GM12872 (cell line): ENCODE data around the gene RBM38.

Experiments used
- TF ChIP-seq, protein P1 (sequence below): IDR thresholded peaks from 3 replicates; pipeline ENCODE4 v1.5.1; 2011; ENCODE audit warnings: low read depth, mild to moderate bottlenecking, low read length, moderate library complexity; ENCODE audit not compliant: insufficient read depth

Gene RBM38

DNA sequence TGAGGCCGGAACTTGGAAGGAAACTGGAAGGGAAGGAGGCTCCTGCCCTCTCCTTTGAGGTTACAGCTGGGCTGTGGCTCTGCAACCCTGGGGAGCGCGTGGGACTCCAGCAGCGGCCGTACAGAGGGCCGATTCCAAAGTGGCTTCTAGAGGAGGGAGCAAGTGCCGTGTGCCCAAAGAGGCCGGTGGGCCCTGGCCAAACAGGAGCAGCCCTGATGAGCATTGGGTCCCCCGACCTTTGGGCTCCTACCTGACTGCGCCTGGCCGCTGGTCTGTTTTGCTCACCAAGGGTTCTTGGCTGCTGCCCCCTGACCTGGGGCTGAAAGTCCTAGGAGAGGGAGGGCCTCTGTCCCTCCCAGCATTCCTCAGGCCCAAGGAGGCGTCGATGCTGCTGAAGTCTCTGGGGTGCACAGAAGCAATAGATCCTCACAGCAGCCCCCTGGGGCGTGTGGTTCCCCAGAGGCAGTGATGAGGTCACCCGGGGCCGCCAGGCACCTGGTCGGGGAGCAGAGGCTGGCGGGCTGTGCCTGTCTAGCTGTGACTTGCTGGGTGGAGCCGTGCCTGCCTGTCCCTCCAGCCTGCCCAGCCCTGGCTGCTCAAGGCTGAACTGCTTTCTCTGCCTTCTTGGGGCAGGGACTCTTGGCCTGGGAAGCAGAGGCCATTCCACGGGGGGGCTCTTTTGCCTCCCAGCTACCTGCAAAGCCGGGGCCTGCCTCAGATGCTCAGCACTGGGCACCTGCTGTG is 9.8 kb downstream of the RBM38 start:
- TF ChIP-seq, protein P1, sequence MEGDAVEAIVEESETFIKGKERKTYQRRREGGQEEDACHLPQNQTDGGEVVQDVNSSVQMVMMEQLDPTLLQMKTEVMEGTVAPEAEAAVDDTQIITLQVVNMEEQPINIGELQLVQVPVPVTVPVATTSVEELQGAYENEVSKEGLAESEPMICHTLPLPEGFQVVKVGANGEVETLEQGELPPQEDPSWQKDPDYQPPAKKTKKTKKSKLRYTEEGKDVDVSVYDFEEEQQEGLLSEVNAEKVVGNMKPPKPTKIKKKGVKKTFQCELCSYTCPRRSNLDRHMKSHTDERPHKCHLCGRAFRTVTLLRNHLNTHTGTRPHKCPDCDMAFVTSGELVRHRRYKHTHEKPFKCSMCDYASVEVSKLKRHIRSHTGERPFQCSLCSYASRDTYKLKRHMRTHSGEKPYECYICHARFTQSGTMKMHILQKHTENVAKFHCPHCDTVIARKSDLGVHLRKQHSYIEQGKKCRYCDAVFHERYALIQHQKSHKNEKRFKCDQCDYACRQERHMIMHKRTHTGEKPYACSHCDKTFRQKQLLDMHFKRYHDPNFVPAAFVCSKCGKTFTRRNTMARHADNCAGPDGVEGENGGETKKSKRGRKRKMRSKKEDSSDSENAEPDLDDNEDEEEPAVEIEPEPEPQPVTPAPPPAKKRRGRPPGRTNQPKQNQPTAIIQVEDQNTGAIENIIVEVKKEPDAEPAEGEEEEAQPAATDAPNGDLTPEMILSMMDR, result no peak

DNA sequence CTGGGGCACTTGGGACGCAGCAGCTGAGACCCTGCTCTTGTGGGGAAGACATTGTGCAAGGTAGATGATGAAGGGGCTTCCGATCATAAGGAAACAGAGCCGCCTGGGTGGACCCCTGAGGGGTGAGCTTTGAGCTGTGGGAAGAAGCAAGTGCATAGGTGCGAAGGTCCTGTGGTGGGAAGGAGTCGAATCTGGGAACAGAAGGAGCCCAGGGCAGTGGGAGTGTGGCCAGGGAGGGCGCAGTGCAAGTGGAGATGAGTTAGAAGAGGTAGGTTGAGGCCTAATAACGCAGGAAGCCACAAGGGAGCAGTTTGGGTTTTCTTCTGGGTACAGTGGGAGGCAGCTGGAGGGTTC is 10.3 kb downstream of the RBM38 start:
- TF ChIP-seq, protein P1, result no peak

DNA sequence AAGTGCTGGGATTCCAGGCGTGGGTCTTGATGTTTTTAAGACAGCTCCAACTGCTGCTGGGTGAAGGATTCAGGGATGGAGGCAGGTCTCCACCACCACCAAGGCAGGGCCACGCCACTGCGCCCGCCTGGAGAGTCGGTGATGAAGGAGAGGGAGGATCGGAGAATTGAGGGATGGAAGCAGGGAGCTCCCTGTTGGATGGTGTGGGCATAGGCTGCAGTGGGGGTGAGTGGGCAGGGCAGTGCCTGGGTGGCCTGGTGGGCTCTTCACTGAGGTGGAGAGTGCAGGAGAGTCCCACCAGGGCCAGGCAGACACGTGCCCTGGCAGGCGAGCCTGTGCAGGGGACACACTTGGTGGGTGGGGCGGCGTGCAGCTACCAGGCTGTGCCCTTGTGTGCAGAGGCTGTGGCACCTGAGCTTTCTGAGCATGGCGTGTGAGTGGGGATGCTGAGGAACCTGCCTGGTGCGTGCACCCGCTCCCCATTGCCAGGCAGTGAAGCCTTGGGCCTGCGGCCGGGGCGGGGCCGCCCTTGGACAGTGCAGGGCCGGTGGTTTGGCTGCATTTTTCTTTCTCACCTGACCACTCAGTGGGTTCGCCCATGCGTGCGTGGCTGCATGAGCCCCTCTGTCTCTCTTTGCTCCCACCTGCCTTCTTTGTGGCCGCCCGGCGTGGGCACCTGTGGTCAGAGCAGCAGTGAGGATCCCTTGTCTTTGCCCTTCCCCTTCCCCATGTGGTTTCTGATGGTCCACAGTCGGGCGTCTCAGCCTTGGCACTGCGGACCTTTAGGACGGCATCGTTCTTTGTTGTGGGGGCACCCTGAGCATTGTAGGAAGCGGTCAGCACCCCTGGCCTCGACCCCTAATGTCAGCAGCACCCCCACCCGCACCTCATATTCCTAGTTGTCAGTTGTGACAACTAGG is 11.3 kb downstream of the RBM38 start:
- TF ChIP-seq, protein P1, result no peak

DNA sequence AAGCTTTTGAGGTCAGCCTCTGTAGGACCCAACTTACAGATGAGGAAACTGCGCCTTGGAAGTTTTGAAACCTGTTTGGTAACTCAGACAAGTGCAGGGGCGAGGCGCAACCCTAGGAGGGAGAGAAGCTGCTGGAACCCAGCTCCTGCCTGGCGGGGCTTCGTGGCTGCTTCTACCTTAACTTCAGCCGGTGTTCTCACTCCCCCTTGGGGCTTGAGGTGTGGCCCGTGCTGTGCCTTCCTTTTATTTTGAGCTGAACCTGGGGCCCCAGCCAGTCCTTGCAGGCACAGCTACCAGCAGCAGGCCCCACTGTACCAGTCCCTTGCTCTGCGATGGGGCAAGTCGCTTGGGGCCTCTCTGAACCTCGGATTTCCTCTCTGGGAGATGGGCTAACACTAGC is 12.0 kb downstream of the RBM38 start:
- TF ChIP-seq, protein P1, result no peak

DNA sequence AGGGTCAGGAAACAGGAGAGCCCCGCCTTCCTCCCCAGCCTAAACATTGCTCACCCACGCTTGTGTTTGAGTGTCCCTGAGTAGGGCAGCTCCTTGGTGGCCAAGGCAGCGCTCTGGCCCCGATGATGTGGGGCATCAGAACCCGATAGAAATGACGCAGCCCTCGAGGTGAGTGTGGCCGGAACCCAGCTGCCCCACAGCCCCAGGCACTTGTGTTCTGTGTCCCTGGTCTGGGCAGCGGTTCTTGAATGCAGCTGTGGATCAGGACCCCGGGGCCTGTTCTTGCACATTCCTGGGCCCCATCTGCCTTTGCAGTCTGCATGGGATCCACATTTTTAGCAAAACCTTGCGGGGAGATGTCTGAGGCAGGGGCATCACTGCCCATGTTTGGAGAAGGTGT is 12.8 kb downstream of the RBM38 start:
- TF ChIP-seq, protein P1, result no peak

DNA sequence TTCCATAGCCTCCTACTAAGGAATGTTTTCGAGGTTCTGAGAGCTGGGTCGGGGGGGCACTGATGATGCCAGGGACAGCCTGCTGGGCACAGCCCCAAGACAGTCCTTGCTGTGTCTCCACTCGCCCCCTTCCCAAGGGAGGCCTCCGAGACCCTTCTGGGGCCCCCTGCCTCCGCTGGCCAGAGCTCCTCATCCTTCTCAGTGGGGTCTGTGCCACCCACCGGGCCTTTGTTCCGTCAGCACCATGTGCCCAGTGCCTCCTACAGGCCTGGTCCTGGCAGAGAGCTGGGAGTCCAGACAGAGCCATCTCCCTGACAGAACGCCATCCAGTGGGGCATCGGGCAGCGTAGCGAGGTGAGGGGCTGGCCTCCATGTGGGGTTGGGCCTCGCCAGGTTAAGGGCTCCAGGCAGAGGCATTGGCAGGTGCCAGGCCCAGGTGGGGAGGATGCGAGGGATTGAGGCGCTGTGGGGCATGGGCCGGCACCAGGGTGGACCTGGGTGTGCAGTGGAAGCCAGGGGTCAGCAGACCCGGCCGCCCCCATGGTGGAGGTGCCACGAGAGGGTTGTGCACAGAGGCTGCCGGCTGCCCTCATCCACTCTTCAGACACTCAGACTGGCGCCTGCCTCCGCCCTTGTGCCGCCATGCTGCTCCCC is 13.3 kb downstream of the RBM38 start:
- TF ChIP-seq, protein P1, result no peak
